Mesothelial cell of epicardium (in vitro differentiated cells): ENCODE measurements around the gene ARIH2. TPM values are rescaled to one million over a fixed set of nuclear protein-coding genes. Genes with fewer than 3 reads are reported as not detected.
A peak's percentile ranks its signal among the peaks of the same experiment; 100 is the strongest.

ENCODE experiments used
- DNase-seq, 2 experiments: peaks; one replicate each; pipeline ENCODE4 v3.0.0; 2021; ENCODE audit warnings: low spot score in 2 of 2; ENCODE audit not compliant: unreplicated experiment in 2 of 2
- H3K27ac Mint-ChIP-seq: 2 replicates; pipeline ENCODE4 v1.8.0; 2021; ENCODE audit warnings: mixed read lengths
- H3K27me3 Mint-ChIP-seq: 2 replicates; pipeline ENCODE4 v1.8.0; 2021; ENCODE audit warnings: low read depth, mixed read lengths
- H3K36me3 Mint-ChIP-seq: 2 replicates; pipeline ENCODE4 v1.8.0; 2021; ENCODE audit warnings: mixed read lengths
- H3K4me1 Mint-ChIP-seq: 2 replicates; pipeline ENCODE4 v1.8.0; 2021; ENCODE audit warnings: mixed read lengths
- H3K4me3 Mint-ChIP-seq: 2 replicates; pipeline ENCODE4 v1.8.0; 2021; ENCODE audit warnings: mild to moderate bottlenecking, moderate library complexity, mixed read lengths
- H3K9me3 Mint-ChIP-seq: 2 replicates; pipeline ENCODE4 v1.8.0; 2021; ENCODE audit warnings: mixed read lengths
- CTCF ChIP-seq: fragments of 200-600 bp; sonication (generic); IDR thresholded peaks from one replicate; pipeline ENCODE4 v1.5.0; 2021; ENCODE audit warnings: antibody characterized with exemption; ENCODE audit not compliant: unreplicated experiment
- total RNA-seq: library from RNA; stranded (reverse); gene quantifications from 3 replicates; pipeline ENCODE4 v1.2.1, GENCODE V29; 2021

ARIH2 gene
- total RNA-seq, 1 donor from 2014 or later: 102 TPM

- Mint-ChIP-seq H3K36me3 (peaks cover 23% of the 10 kb centered on the region), H3K27ac (peak overlapping the region; percentile 21), H3K4me3 (no peak overlapping the region), H3K27me3 (no peaks in the 10 kb centered on the region), H3K4me1 (peaks cover 3% of the 10 kb centered on the region), H3K9me3 (no peaks in the 10 kb centered on the region)
- TF ChIP-seq CTCF: no peak
- no peak for DNase-seq
Measured at GRCh38 chr3:48983096-48983495, 64.5 kb downstream of the ARIH2 start.

GRCh38 chr3:48984663-48985062 lies 66.0 kb downstream of the ARIH2 start:
- H3K4me3 Mint-ChIP-seq: no peak overlapping the region
- no peaks in the 10 kb centered on the region for H3K27me3 Mint-ChIP-seq
- DNase-seq: no peak
- no peak for TF ChIP-seq CTCF
- peaks cover 15% of the 10 kb centered on the region for H3K36me3 Mint-ChIP-seq
- H3K4me1 Mint-ChIP-seq: peaks cover 12% of the 10 kb centered on the region
- no peaks in the 10 kb centered on the region for H3K9me3 Mint-ChIP-seq
- no peak overlapping the region for H3K27ac Mint-ChIP-seq

- no peak overlapping the region for H3K4me3 Mint-ChIP-seq
- no peak for TF ChIP-seq CTCF
- no peak for DNase-seq
Measured at GRCh38 chr3:48985831-48986376, 67.3 kb downstream of the ARIH2 start.

GRCh38 chr3:48989126-48989795 lies 70.6 kb downstream of the ARIH2 start:
- H3K27ac Mint-ChIP-seq: peak overlapping the region; percentile 99
- peaks cover 25% of the 10 kb centered on the region for H3K4me1 Mint-ChIP-seq
- H3K36me3 Mint-ChIP-seq: peaks cover 4% of the 10 kb centered on the region
- no peaks in the 10 kb centered on the region for H3K9me3 Mint-ChIP-seq
- H3K4me3 Mint-ChIP-seq: peak overlapping the region; percentile 90
- no peak for TF ChIP-seq CTCF
- no peak for DNase-seq
- H3K27me3 Mint-ChIP-seq: no peaks in the 10 kb centered on the region

More at GRCh38 chr3:48985831-48986376, 67.3 kb downstream of the ARIH2 start:
- H3K27me3 Mint-ChIP-seq: no peaks in the 10 kb centered on the region
- no peak overlapping the region for H3K27ac Mint-ChIP-seq
- H3K36me3 Mint-ChIP-seq: peaks cover 10% of the 10 kb centered on the region
- H3K4me1 Mint-ChIP-seq: peaks cover 15% of the 10 kb centered on the region
- H3K9me3 Mint-ChIP-seq: no peaks in the 10 kb centered on the region

- Mint-ChIP-seq H3K27ac (peak within 1 kb of the TSS; percentile 99), H3K4me3 (peak within 1 kb of the TSS; percentile 90), H3K27me3 (no peaks in the 10 kb centered on the region), H3K9me3 (no peaks in the 10 kb centered on the region), H3K36me3 (peaks cover 4% of the 10 kb centered on the region), H3K4me1 (peaks cover 25% of the 10 kb centered on the region)
- no peak for TF ChIP-seq CTCF
- DNase-seq: peak; percentile 81 to 88
Measured at GRCh38 chr3:48989796-48990635, 71.4 kb downstream of the ARIH2 start, which contains the start of gene P4HTM. TSS of gene P4HTM (plus strand) at chr3:48990241. CDS start at chr3:48990257, 16 bp downstream.
